Upper lobe of right lung (tissue), 1 donor: ENCODE results near the gene P2RX2. TPM values are rescaled to one million over a fixed set of nuclear protein-coding genes. Genes with fewer than 3 reads are reported as not detected.

ENCODE experiments used
- ATAC-seq: fragments of 200-7000 bp; cut with Tn5 transposase; one replicate; pipeline ENCODE4 v1.9.1; 2020; ENCODE audit warnings: mild to moderate bottlenecking, moderate library complexity
- DNase-seq: peaks from one replicate; pipeline ENCODE4 v3.0.0-alpha.2; 2020
- H3K27ac ChIP-seq: fragments of 200-600 bp; one replicate; pipeline ENCODE4 v1.8.0; 2022
- H3K27me3 ChIP-seq: fragments of 200-600 bp; one replicate; pipeline ENCODE4 v1.8.0; 2022; ENCODE audit warnings: mild to moderate bottlenecking
- H3K36me3 ChIP-seq: fragments of 200-600 bp; one replicate; pipeline ENCODE4 v1.8.0; 2022
- H3K4me1 ChIP-seq: fragments of 200-600 bp; one replicate; pipeline ENCODE4 v1.8.0; 2022
- H3K4me3 ChIP-seq: fragments of 200-600 bp; one replicate; pipeline ENCODE4 v1.8.0; 2022; ENCODE audit warnings: mild to moderate bottlenecking
- H3K9me3 ChIP-seq: fragments of 200-600 bp; one replicate; pipeline ENCODE4 v1.8.0; 2022
- intact Hi-C: fragments of 100-400 bp; cut with DNase I; formaldehyde crosslinking; loops from one replicate; pipeline ENCODE4 v1.11.0; 2022
- total RNA-seq: library from RNA; stranded (reverse); fragmentation: NEBNext Ultra II Directional; extraction: Animal tissue kit (Norgen Biotek cat#: 25700); gene quantifications from one replicate; pipeline ENCODE4 v1.2.1, GENCODE V29; 2021
- TF ChIP-seq, protein P1 (sequence below): fragments of 200-600 bp; IDR thresholded peaks from one replicate; pipeline ENCODE4 v1.8.0; 2022; ENCODE audit warnings: antibody characterized with exemption
- donor health status: DM: no; HTN: yes; CAD: no; lungs with severe emphysema.

P2RX2 gene
- total RNA-seq, 1 donor from 2014 or later, result 0.55 TPM

DNA sequence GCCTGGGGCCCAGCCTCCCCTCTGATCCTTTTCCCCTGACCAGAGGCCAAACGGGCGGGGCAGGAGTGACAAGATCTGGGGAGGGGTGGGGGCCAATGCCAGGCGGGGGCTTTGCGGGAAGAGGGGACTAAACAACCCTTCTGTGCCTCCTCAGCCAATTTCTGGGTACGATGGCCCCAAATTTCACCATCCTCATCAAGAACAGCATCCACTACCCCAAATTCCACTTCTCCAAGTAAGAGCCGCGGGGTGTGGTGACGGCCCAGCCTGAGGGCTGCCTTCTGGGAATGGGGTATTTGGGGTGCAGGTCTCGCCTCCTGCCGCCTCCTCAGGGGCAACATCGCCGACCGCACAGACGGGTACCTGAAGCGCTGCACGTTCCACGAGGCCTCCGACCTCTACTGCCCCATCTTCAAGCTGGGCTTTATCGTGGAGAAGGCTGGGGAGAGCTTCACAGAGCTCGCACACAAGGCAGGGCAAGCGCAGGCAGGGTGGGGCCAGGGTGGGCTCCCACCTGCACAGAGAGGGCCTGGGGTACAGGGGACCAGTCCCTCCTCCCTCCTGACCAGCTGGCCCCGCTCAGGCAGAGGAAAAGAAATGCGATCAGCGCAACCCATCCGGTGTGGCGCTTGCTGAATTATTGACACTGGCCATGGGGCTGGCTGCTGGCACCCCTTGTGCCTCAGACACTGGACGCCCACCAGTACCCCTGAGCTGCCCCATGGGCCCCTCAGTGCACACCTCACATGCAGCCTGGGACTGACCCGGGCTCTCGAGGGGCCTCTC, 1.7 kb downstream of the P2RX2 start:
- H3K9me3 ChIP-seq, result no peaks in the 10 kb centered on the region
- H3K36me3 ChIP-seq, result peaks cover 9% of the 10 kb centered on the region
- H3K27me3 ChIP-seq, result peaks cover 29% of the 10 kb centered on the region
- intact Hi-C loops, result no loop called here
- no peak overlapping the region for H3K4me3 ChIP-seq
- TF ChIP-seq, protein P1, sequence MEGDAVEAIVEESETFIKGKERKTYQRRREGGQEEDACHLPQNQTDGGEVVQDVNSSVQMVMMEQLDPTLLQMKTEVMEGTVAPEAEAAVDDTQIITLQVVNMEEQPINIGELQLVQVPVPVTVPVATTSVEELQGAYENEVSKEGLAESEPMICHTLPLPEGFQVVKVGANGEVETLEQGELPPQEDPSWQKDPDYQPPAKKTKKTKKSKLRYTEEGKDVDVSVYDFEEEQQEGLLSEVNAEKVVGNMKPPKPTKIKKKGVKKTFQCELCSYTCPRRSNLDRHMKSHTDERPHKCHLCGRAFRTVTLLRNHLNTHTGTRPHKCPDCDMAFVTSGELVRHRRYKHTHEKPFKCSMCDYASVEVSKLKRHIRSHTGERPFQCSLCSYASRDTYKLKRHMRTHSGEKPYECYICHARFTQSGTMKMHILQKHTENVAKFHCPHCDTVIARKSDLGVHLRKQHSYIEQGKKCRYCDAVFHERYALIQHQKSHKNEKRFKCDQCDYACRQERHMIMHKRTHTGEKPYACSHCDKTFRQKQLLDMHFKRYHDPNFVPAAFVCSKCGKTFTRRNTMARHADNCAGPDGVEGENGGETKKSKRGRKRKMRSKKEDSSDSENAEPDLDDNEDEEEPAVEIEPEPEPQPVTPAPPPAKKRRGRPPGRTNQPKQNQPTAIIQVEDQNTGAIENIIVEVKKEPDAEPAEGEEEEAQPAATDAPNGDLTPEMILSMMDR, result no peak
- H3K27ac ChIP-seq, result no peak overlapping the region
- ATAC-seq (no peak), DNase-seq (no peak)
- peaks cover 5% of the 10 kb centered on the region for H3K4me1 ChIP-seq

DNA sequence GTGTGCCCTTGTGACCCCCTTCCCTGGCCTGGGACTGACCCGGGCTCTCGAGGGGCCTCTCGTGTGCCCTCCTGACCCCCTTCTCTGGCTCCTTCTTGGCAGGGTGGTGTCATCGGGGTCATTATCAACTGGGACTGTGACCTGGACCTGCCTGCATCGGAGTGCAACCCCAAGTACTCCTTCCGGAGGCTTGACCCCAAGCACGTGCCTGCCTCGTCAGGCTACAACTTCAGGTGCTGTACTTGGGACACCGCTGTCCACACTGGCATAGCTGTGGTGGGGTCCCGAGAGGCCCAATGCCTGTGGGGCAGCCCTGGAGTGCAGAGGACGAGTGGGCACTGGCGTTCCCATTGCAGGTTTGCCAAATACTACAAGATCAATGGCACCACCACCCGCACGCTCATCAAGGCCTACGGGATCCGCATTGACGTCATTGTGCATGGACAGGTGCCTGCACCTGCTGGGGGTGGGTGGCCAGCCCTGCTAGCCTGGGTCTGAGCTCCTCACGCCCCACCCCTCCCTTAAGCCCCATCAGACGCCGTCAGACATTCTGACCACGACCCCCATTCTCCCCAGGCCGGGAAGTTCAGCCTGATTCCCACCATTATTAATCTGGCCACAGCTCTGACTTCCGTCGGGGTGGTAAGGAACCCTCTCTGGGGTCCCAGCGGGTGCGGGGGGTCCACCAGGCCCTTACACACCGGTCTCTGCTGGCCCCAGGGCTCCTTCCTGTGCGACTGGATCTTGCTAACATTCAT, 2.5 kb downstream of the P2RX2 start:
- TF ChIP-seq, protein P1, result no peak
- no peak for ATAC-seq

DNA sequence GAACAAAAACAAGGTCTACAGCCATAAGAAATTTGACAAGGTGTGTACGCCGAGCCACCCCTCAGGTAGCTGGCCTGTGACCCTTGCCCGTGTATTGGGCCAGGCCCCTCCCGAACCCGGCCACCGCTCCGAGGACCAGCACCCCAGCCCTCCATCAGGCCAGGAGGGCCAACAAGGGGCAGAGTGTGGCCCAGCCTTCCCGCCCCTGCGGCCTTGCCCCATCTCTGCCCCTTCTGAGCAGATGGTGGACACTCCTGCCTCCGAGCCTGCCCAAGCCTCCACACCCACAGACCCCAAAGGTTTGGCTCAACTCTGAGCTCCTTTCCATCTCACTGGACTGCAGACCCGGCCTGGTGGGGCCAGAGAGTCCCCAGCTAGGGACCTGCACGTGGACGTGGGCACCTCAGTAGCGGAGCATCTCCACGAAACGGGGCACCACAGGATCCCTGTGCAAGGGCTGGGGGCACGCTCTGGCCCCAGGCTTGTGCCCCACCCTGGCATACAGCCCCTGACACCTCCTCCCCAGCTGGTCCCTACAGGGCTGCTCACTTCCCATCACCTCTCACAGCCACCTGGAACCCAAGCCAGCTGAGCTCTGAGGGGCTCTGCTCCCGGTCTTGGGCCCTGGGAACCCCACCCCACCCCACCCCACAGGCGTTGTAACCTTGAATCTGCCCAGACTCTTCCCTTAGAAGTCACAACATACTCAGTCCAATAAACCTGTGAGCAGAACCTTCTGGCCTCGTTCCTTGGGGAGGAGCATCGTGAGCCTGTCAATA, 3.3 kb downstream of the P2RX2 start:
- intact Hi-C loops, result no loop called here
- Histone ChIP-seq H3K27ac (peak overlapping the region; percentile 51), H3K4me1 (peaks cover 5% of the 10 kb centered on the region), H3K27me3 (peaks cover 14% of the 10 kb centered on the region), H3K4me3 (no peak overlapping the region), H3K9me3 (no peaks in the 10 kb centered on the region), H3K36me3 (peaks cover 17% of the 10 kb centered on the region)
- DNase-seq (no peak), ATAC-seq (no peak)
- TF ChIP-seq, protein P1, result no peak

More for the DNA sequence above, 2.5 kb downstream of the P2RX2 start:
- H3K4me1 ChIP-seq, result peaks cover 5% of the 10 kb centered on the region
- no peak for DNase-seq
- H3K27me3 ChIP-seq, result peaks cover 21% of the 10 kb centered on the region
- no peaks in the 10 kb centered on the region for H3K9me3 ChIP-seq
- intact Hi-C loops, result no loop called here
- no peak overlapping the region for H3K4me3 ChIP-seq
- peaks cover 16% of the 10 kb centered on the region for H3K36me3 ChIP-seq
- H3K27ac ChIP-seq, result no peak overlapping the region

DNA sequence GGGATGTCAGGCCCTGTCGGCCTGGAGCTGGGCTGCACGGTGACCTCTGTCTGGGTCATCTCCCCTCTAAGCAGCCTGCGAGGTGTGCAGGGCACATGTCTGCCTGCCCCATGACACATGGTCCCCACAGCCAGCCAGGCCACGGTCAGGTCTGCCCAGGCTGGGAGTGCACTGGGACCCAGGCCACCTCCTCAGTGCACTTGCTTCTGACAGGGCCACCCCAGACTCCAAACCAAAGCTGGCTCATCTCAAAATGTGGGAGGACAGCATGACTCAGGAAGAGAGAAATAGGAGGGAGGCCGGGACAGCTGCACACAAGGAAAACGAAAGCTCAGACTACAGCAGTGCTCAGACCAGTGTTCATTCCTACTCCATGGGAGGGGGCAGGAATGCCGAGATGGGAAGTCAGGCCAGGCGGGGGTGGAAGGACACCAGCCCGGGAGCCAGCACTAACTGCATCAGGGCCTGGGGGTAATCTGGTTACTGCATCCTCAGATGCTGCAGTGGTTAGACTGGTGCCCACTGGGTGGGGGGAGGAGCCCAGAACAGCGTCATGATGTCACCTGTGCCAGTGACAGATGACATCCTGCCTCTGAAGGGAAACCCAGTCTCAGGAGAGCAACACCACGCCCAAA, 4.0 kb downstream of the P2RX2 start:
- ATAC-seq, result peak; percentile 22
- TF ChIP-seq, protein P1, result no peak
- Histone ChIP-seq H3K27me3 (peaks cover 8% of the 10 kb centered on the region), H3K9me3 (no peaks in the 10 kb centered on the region), H3K4me1 (peaks cover 5% of the 10 kb centered on the region), H3K27ac (peak overlapping the region; percentile 51), H3K4me3 (no peak overlapping the region), H3K36me3 (peaks cover 17% of the 10 kb centered on the region)
- intact Hi-C loops, result no loop called here
- DNase-seq, result no peak
